Activated T-cell treated with anti-CD3 and anti-CD28 coated beads, Interleukin-2, amount 50 U/mL, for 4 hours (primary cell): ENCODE results near the gene RPS5. TPM values are rescaled to one million over a fixed set of nuclear protein-coding genes. Genes with fewer than 3 reads are reported as not detected.
"Not testable (repeated sequence)": the region's sequence is repeated elsewhere in the genome, so short reads cannot be mapped to it uniquely, and the experiment has no call there.

Experiments
- ATAC-seq, 2 donors: fragments of 200-7000 bp; cut with Tn5 transposase; one replicate each; pipeline ENCODE4 v1.10.0; 2021
- DNase-seq: peaks from one replicate; pipeline ENCODE4 v3.0.0-alpha.2; 2020
- H3K27me3 Mint-ChIP-seq: one replicate; pipeline ENCODE4 v1.8.0; 2021; ENCODE audit warnings: low read depth, mixed read lengths
- H3K36me3 Mint-ChIP-seq: one replicate; pipeline ENCODE4 v1.8.0; 2022; ENCODE audit warnings: mixed read lengths; ENCODE audit not compliant: insufficient read depth
- H3K4me1 Mint-ChIP-seq: one replicate; pipeline ENCODE4 v1.8.0; 2021; ENCODE audit warnings: low read depth, mixed read lengths
- H3K4me3 Mint-ChIP-seq: one replicate; pipeline ENCODE4 v1.8.0; 2021; ENCODE audit warnings: mild to moderate bottlenecking, moderate library complexity, mixed read lengths
- H3K9me3 Mint-ChIP-seq: one replicate; pipeline ENCODE4 v1.8.0; 2021; ENCODE audit warnings: mixed read lengths
- total RNA-seq, 3 donors: library from RNA; stranded (reverse); gene quantifications; one replicate each; pipeline ENCODE4 v1.2.1, GENCODE V29; 2021

Gene RPS5
- total RNA-seq: 1,000 to 10,000 TPM; 2,106 to 2,287 (median 2,120) TPM

DNA sequence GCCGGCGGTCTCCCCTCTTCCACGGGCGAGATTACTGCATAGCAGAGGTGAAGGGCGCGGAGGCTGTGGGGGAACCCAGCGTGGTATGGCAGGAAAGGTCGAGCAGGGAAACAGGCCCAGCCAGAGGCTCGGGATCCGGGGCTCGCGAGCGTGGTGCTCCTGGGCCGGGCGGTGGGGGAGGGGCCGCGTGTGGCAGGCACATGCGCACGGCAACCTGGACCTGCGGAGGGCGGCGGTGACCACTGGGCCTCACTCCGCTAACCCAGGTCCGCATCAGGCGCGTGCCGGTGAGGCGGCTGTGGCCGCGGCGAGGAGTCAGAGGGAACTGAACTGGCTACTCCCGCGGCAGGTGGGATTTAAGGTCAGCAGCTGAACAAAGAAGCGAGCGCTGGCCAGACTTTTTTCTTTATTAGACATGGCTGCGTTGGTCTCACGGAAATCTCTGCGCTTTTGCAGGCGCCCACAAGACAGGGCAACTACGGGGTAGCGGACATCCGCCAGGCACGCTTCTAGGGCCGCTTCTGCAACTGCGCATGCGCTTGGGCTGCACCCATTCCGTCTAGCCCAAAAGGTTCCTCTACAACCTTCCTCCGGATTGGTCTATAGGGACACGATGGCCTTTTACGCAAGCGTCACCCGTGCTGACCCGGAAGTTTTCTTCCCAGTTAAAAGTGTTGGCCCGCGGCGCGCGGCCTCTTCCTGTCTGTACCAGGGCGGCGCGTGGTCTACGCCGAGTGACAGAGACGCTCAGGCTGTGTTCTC lies at the start of gene RPS5:
TSS of gene RPS5 (plus strand) at position 694 of the 762 bp plus-strand sequence. CDS start 869 bp downstream, outside the sequence.
- peak within 1 kb of the TSS; percentile 96 for H3K4me3 Mint-ChIP-seq
- peak; percentile 87 to 91 for ATAC-seq
- H3K9me3 Mint-ChIP-seq: no peaks in the 10 kb centered on the region
- peaks cover 37% of the 10 kb centered on the region for H3K4me1 Mint-ChIP-seq
- no peaks in the 10 kb centered on the region for H3K27me3 Mint-ChIP-seq
- peaks cover 28% of the 10 kb centered on the region for H3K36me3 Mint-ChIP-seq
- peak; percentile 95 for DNase-seq

- no peak for DNase-seq
- no peak for ATAC-seq
- Mint-ChIP-seq H3K36me3 (peaks cover 45% of the 10 kb centered on the region), H3K4me3 (no peak overlapping the region), H3K4me1 (no peaks in the 10 kb centered on the region), H3K9me3 (no peaks in the 10 kb centered on the region), H3K27me3 (no peaks in the 10 kb centered on the region)
These were observed 48.7 kb upstream of the RPS5 start for GRCh38 chr19:58338336-58338735.

DNA sequence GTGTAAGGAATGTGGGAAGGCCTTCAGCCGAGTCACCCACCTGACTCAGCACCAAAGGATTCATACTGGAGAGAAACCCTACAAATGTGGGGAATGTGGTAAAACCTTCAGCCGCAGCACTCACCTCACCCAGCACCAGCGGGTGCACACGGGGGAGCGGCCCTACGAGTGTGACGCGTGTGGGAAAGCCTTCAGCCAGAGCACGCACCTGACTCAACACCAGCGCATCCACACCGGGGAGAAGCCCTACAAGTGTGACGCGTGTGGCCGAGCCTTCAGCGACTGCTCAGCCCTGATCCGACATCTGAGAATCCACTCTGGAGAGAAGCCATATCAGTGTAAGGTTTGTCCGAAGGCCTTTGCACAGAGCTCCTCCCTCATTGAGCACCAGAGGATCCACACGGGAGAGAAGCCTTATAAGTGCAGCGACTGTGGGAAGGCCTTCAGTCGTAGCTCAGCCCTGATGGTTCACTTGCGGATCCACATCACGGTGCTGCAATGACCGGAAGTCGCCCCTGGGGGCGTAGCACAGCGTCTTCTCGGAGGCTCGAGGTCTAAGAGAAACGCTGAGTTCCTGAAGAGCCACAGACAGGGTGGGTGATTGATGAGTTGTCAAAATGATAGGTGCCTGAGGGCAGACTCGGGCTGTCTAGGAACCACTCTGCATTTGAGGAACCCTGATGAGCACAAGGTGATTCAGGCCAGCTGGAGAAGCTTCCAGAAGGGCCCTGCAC lies 48.1 kb upstream of the RPS5 start:
- Mint-ChIP-seq H3K36me3 (peaks cover 45% of the 10 kb centered on the region), H3K4me3 (no peak overlapping the region), H3K4me1 (no peaks in the 10 kb centered on the region), H3K27me3 (no peaks in the 10 kb centered on the region), H3K9me3 (no peaks in the 10 kb centered on the region)
- DNase-seq (no peak), ATAC-seq (no peak)

DNA sequence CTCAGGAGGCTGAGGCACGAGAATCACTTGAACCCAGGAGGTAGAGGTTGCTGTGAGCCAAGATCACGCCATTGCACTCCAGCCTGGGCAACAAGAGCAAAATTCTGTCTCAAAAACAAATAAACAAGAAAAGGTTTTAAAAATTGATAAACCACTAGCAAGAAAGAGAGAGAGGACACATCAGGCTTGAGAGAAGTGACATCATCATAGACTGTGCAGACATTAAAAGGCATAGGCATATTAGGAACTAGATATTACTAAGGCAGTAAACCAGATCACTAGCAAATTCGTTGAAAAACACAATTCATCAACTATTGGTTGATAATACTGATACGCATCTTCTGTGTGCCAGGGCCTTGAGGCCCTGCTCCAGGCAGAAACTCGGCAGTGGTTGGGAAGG lies 41.5 kb upstream of the RPS5 start:
- Mint-ChIP-seq H3K36me3 (peaks cover 11% of the 10 kb centered on the region), H3K4me1 (peaks cover 21% of the 10 kb centered on the region), H3K9me3 (no peaks in the 10 kb centered on the region), H3K4me3 (peak overlapping the region; percentile 91), H3K27me3 (no peaks in the 10 kb centered on the region)
- no peak for ATAC-seq
- DNase-seq: no peak

- H3K4me3 Mint-ChIP-seq: peak overlapping the region; percentile 91
- H3K36me3 Mint-ChIP-seq: peaks cover 3% of the 10 kb centered on the region
- H3K9me3 Mint-ChIP-seq: no peaks in the 10 kb centered on the region
- peaks cover 21% of the 10 kb centered on the region for H3K4me1 Mint-ChIP-seq
- no peaks in the 10 kb centered on the region for H3K27me3 Mint-ChIP-seq
- DNase-seq: peak; percentile 61
- peak; percentile 95 to 96 for ATAC-seq
These were observed 39.8 kb upstream of the RPS5 start for GRCh38 chr19:58346961-58347929.

DNA sequence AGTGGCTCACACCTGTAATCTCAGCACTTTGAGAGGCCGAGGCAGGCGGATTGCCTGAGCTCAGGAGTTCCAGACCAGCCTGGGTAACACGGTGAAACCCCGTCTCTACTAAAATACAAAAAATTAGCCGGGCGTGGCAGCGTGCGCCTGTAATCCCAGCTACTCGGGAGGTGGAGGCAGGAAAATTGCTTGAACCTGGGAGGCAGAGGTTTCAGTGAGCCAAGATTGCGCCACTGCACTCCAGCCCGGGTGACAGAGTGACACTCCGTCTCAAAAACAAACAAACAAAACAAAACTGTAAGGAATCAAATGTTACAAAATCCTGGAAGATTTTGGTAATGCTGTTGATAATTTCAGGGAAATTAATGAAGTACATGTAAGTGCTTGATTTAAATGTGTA lies 39.0 kb upstream of the RPS5 start:
- peak overlapping the region; percentile 91 for H3K4me3 Mint-ChIP-seq
- H3K4me1 Mint-ChIP-seq: peaks cover 23% of the 10 kb centered on the region
- DNase-seq, H3K9me3 Mint-ChIP-seq, H3K36me3 Mint-ChIP-seq, H3K27me3 Mint-ChIP-seq: not testable (repeated sequence)
- ATAC-seq: peak; percentile 2 to 6

GRCh38 chr19:58349590-58349989 lies 37.5 kb upstream of the RPS5 start:
- DNase-seq (no peak), ATAC-seq (no peak)
- H3K36me3 Mint-ChIP-seq: peaks cover 3% of the 10 kb centered on the region
- no peaks in the 10 kb centered on the region for H3K9me3 Mint-ChIP-seq
- H3K27me3 Mint-ChIP-seq: no peaks in the 10 kb centered on the region
- peaks cover 23% of the 10 kb centered on the region for H3K4me1 Mint-ChIP-seq
- peak overlapping the region; percentile 33 for H3K4me3 Mint-ChIP-seq

DNA sequence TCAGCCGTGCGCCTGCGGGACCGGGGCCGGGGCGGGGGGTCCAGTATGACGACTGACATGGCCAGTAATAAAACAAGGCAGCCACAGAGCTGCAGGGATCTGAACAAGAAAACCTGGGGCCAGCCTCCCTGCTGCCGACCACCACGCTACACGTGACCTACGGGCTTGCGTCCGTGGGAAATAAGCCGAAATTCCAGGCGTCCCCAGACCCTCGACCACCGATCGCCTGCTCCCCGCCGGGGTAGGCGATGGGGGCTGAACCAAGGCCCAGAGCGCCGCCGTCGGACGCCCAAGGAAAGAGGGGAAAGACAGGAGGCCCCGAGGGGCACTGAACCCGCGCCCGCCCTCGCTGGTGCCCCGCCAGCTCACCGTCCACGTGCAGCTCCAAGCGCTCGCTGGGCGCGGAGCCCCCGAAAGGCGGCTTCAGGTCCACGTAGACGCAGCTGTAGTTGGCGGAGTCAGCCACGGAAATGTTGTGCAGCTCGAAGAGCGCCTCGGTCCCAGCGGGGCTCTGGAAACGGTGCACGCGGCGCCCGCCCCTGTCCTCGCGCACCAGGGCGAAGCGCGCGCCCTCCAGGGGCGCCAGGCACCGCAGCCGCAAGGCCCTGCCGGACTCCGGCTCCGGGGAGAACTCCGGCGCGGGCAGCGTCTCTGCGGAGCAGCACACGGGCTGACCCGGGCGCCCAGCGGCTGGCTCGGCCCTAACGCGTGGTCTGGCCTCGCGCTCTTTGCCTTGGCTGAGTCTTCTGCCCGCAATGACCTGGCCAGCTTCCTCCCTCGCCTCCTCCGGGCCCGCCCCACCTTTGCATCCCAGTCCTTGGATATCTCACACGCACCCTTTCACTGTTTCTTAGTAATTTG lies 36.8 kb upstream of the RPS5 start:
- no peak for DNase-seq
- Mint-ChIP-seq H3K27me3 (no peaks in the 10 kb centered on the region), H3K9me3 (no peaks in the 10 kb centered on the region), H3K36me3 (peaks cover 3% of the 10 kb centered on the region), H3K4me1 (peaks cover 26% of the 10 kb centered on the region), H3K4me3 (no peak overlapping the region)
- no peak for ATAC-seq

- Mint-ChIP-seq H3K27me3 (no peaks in the 10 kb centered on the region), H3K4me3 (no peak overlapping the region), H3K9me3 (no peaks in the 10 kb centered on the region), H3K36me3 (peaks cover 3% of the 10 kb centered on the region), H3K4me1 (peaks cover 26% of the 10 kb centered on the region)
- ATAC-seq (no peak), DNase-seq (no peak)
These were observed 36.1 kb upstream of the RPS5 start for GRCh38 chr19:58350871-58351557.

- H3K4me1 Mint-ChIP-seq: peaks cover 31% of the 10 kb centered on the region
These were observed 35.6 kb upstream of the RPS5 start for GRCh38 chr19:58351558-58351878.

GRCh38 chr19:58351990-58352755 lies 34.9 kb upstream of the RPS5 start:
- Mint-ChIP-seq H3K27me3 (no peaks in the 10 kb centered on the region), H3K9me3 (no peaks in the 10 kb centered on the region), H3K4me3 (no peak overlapping the region), H3K36me3 (peaks cover 3% of the 10 kb centered on the region), H3K4me1 (peaks cover 31% of the 10 kb centered on the region)
- DNase-seq: no peak
- no peak for ATAC-seq

More at GRCh38 chr19:58351558-58351878, 35.6 kb upstream of the RPS5 start:
- Mint-ChIP-seq H3K9me3 (no peaks in the 10 kb centered on the region), H3K27me3 (no peaks in the 10 kb centered on the region), H3K4me3 (no peak overlapping the region), H3K36me3 (peaks cover 3% of the 10 kb centered on the region)
- ATAC-seq (no peak), DNase-seq (no peak)

DNA sequence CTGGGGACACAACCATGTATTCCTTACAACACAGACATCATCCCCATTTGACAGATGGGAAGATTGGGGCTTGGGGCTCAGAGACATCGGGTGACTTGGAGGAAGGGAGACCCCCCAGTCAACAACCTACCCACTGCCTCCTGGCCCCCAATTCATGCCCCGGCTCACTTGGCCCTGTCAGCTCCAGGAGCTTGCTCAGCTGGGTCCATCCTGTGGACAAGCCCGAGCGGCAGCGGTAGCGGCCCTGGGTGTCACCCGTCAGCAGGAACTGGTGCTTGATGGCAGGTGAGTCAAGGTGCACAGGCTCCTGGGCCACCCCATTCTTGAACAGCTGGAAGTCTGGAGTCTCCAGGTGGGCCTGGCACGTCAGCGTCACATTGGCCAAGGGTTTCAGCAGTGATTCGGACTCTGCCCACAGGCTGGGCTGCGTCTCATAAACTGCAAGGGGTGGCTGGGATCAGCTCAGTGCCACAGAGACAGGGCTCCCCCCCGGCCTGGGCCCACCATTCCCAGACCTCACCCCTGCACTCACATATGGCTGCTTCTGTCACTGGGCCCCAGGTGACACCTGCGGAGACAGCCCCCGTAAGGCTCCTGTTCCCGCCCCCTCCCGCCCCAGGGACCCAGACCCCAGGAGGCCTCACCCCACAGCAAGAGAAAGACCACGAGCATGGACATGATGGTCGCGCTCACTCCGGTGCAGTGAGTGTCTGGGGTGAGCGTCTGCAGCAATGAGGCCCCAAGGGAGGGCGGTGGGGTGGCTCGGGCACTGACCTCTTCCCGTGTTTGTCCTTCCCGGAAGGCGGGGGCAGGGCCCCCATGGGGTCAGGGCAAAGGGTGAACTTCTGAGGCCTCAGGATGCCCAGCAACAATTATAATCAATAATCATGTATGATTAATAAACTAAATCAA lies 34.1 kb upstream of the RPS5 start, which contains the start of gene A1BG:
TSS of gene A1BG (minus strand) at position 733 of the 912 bp plus-strand sequence. CDS start at position 678, 55 bp downstream.
- no peaks in the 10 kb centered on the region for H3K9me3 Mint-ChIP-seq
- DNase-seq: no peak
- peaks cover 1% of the 10 kb centered on the region for H3K27me3 Mint-ChIP-seq
- H3K4me3 Mint-ChIP-seq: no peak within 1 kb of the TSS
- peaks cover 34% of the 10 kb centered on the region for H3K4me1 Mint-ChIP-seq
- H3K36me3 Mint-ChIP-seq: peaks cover 3% of the 10 kb centered on the region
- ATAC-seq: no peak
